ENCODE measurements around the gene GUCY2C.

GRCh38 chr12:14663002-14663401 lies 33.4 kb downstream of the GUCY2C start:
- TF ChIP-seq CTCF (IDR thresholded peaks at IDR 0.05 in 2 of 3, conservative IDR thresholded peaks at IDR 0.05 in 1 of 3; ENCODE audit: control insufficient read depth in 2 of 3, extremely low read depth in 1 of 3, insufficient read depth in 1 of 3, low read depth in 3 of 3, low read length in 3 of 3) (no peak), ASH2L (IDR thresholded peaks at IDR 0.05; ENCODE audit: borderline replicate concordance, low read depth) (no peak), SUZ12 (IDR thresholded peaks at IDR 0.05; ENCODE audit: unreplicated experiment) (no peak), KAT2A (conservative IDR thresholded peaks at IDR 0.05; ENCODE audit: control insufficient read depth, low read depth, low read length) (no peak), MAX (IDR thresholded peaks at IDR 0.05; ENCODE audit: low read depth, low read length) (no peak)

Measured in GM12878 (cell line).